T47D (cell line): ENCODE results near the gene DBN1.
"Not testable (repeated sequence)": the region's sequence is repeated elsewhere in the genome, so short reads cannot be mapped to it uniquely, and the experiment has no call there.

Experiments used
- DNase-seq, 2 experiments: peaks; one replicate each; pipeline versions ENCODE4 v3.0.0 to v3.0.0-alpha.2; 2011 to 2012; ENCODE audit warnings: low read depth in 1 of 2, low spot score in 1 of 2
- JUND ChIP-seq: IDR thresholded peaks from 2 replicates; pipeline ENCODE4 v1.6.1; 2012; ENCODE audit warnings: low read depth
- in situ Hi-C: cut with HindIII; loops from 2 replicates; pipeline ENCODE4 v1.10.0; 2016; ENCODE audit warnings: low sequenced_read_pairs, low pct_unique_long_range_greater_than_20kb

The DBN1 gene

DNA sequence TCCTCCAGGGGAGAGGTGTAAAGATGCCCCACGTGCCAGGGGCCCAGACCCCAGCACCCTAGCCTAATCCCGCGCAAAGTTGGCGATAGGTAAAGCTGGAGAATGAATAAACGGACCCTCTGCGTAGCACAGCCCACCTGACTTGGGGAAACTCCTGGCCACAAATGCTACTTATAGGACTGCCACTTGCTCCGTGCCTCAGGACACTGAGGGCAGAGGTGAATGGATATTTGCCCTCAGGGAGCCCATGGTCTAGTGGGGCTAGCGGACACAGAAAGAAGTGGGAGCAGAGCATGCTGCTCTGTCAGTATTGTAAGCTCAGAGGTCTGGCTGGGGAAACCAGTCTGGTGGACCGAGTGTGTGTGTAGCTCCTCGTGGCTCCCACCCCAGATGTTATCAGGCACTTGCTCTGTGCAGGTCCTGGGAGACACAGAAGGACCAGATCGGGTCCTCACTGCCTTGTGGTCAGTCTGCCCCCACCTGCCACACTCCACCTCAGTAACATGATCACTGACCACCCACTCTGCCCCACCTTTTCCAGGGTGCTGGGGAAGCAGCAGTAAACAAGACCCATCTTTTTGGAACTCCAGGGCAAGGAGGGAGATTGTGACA is 46.1 kb downstream of the DBN1 start:
- no peak for TF ChIP-seq JUND
- in situ Hi-C loops, result no loop called here
- DNase-seq, result peak; percentile 54 to 77

DNA sequence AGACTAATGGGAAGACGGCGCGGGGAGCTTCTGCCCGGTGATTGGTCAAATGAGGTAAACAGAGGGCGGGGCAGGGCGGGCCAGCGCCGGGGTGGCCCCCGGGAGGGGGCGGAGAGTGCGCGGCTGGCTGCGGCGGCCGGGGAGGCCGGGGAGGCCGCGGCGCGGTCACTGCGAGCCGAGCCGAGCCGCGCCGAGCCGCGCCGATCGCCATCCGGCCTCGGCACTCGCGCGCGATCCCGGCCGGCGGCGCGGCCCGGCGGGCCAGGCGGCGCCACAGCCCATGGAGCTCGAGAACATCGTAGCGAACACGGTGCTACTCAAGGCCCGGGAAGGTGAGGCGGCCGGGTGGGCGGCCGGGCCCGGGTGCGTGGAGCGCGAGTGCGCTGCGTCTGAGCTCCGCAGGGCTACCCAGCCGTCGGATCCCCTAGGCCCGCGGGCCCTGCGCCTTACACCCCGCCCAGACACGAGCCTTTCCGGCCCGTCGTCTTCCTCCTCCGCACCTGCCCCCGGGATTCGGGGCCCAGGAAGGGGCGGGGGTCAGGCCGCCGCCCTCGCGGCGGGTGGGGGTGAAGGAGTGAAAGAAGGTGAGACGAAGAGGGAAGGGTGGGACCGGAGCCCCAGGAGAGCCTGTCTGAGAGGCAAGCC is 46.7 kb downstream of the DBN1 start, which contains the start of gene GRK6:
GRK6 (plus strand) TSS at position 111 of the 645 bp plus-strand sequence; CDS start at position 281, 170 bp downstream.
- peak; percentile 51 to 61 for DNase-seq
- in situ Hi-C loops, result no loop called here
- TF ChIP-seq JUND, result no peak

DNA sequence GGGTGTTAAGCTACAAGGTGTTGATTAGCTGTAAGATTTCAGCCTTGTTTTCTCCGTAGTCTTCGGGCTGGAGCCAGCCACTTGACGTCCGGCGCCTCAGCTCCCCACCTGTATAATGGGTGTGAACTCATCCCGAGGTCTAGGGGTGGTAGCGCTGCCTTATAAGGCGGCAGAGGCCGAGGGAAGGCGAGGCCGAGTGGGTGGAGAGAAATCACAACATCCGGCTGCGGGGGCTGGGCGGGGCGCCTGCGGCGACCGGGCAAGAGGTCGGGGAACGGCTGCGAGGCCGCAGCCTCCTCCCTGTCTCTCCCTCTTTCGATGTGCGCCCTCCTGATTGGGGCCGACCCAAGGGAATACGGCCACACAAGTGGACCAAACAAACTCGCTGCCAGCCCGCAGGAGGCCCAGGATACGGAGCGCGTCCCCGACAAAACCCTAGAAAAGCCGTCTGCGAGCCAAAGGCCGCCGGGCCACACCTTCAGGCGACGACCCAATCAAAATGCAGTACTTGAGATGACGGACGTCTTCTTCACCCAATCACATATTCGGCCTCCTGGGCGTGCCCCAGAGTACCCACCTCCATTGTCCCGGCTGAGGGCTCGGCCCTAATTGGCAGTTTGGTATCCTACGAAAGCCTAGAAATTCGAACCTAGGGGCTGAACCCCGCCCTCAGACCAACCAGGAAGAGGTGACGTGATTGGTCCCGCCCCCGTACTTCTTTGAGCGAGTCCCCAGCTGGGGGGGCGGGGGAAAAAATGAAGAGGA is 47.5 kb downstream of the DBN1 start:
- in situ Hi-C loops, result no loop called here

DNA sequence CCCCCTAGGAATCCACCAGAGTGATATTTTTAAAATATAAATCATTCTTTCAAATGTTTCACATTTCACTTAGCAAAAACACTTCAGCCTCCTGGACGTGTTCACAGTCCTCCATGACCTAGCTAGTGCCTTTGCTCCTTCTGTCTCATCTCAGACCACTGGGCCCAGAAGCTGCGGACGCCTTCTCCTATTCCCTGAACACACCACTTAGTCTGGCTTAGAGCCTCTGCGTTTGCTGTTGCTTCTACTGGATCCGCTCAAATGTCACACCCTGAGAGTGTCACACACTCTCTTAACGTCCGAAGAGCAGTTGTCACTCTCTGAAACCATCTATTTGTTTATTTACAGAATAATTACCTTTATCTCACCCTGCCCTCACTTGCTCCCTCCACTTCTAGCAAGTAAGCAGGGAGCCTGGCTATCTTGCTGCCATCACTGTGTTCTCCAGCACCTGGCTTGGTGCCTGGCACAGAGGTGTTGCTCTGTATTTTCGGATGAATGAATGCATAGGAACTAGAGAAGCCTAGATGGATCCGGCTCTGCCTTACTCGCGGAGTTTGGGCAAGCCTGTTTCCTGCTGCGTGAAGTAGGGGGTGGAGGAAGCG is 48.1 kb downstream of the DBN1 start:
- DNase-seq, result no peak
- TF ChIP-seq JUND, result no peak
- in situ Hi-C loops, result no loop called here

More for the DNA sequence above, 47.5 kb downstream of the DBN1 start:
- DNase-seq, result peak; percentile 99 to 100
- TF ChIP-seq JUND, result no peak

DNA sequence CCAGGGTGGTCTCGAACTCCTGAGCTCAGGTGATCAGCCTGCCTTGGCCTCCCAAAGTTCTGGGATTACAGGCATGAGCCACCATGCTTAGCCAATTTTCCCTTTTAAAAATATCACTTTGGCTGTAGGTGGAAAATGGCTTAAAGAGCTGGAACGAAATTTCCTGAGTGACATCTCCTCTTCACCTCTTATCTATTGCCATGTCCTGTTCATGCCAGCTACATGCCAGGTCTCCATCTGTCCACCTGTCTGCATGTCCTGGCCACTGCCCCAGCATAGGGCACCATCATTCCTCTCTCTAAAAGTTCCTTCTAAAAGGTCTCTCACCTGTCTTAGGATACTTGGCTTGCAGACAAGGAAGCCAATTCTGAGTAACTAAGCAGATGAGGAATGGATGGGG is 49.8 kb downstream of the DBN1 start:
- DNase-seq, result no peak
- TF ChIP-seq JUND, result no peak
- in situ Hi-C loops, result no loop called here

DNA sequence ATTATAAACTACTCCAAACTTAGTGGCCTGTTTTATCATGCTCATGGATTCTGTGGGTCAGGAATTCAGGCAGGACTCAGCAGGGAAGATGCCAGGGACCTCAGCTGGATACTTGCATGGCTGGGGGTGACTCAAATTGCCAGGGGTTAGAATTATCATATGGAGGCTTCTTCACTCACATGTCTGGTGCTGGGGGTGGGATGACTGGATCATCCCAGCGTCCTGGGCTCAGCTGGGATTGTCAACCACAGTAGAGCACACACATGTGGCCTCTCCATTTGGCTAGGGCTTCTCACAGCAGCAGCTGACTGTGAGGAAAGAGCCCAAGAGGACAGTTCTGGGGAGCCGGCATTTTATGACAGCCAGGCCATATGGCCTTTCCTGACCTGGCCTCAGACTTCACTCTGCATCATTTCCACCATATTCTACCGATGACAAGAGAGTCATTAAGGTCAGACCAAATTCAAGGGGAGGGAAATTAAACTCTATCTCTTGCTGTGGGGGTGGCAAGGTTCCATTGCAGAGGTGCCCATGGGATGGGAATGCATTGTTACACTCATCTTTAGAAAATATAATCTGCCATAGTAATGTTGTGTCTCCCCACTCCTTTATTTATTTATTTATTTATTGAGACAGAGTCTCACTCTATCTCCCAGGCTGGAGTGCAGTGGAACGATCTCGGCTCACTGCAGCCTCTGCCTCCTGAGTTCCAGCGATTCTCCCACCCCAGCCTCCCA is 52.2 kb downstream of the DBN1 start:
- TF ChIP-seq JUND, result no peak
- DNase-seq, result no peak
- in situ Hi-C loops, result no loop called here

DNA sequence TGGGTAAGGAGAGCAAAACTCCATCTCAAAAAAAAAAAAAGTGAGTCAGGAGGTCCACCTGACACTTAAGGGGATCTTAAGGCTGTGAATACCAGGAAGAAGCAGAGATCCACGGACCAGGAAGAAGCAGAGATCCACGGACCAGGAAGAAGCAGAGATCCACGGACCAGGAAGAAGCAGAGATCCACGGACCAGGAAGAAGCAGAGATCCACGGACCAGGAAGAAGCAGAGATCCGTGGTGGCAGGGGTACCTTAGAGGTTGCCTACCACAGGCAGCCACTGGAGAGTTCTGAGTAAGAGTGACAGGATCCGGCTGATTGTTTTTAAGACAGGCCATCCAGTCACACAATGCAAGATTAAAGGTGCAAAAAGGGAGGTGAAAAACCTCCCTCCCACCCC is 53.0 kb downstream of the DBN1 start:
- DNase-seq, in situ Hi-C loops: not testable (repeated sequence)

DNA sequence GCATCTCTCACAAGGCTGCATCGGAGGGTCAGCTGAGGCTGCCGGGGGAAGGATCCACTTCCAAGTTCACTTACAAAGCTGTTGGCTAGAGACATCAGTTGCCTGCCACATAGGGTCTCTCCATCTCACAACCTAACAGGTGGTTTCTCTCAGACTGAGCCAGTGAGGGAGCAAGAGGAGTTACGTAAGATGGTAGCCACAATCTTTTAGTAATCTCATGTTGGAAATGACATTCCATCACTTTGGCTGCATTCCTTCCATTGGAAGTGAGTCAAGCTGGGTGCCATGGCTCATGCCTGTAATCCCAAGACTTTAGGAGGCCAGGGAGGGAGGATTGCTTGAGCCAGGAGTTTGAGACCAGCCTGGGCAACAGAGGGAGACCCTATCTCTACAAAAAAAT is 54.4 kb downstream of the DBN1 start:
- in situ Hi-C loops, result no loop called here
- TF ChIP-seq JUND, result no peak
- DNase-seq, result no peak

DNA sequence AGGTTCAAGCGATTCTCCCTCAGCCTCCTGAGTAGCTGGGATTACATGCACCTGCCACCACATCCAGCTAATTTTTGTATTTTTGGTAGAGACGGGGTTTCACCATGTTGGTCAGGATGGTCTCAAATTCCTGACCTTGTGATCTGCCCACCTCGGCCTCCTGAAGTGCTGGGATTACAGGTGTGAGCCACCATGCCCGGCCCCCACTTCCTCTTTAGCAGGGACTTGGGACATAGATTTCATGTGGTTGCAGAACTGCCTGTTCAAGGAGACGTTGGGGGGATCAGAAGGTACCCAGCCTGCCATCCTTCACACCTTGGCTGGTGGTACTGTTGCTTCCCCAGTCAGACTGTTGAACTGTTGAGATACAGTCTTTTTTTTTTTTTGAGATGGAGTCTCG is 56.4 kb downstream of the DBN1 start:
- DNase-seq, in situ Hi-C loops: not testable (repeated sequence)

DNA sequence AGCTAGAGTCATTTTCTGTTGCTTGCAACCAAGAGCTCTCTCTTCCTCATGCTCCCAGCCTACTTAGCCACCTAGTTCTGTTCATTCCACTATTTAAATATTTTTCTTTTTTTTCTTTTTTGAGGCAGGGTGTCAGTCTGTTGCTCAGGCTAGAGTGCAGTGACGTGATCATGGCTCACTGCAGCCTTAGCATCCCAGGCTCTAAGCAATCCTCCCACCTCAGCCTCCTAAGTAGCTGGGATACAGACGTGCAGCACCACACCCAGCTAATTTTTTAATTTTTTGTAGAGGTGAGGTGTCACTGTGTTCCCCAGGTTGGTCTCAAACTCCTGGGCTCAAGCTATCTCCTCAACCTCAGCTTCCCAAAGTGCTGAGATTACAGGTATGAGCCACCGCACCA is 59.0 kb downstream of the DBN1 start:
- TF ChIP-seq JUND, result no peak
- in situ Hi-C loops, result no loop called here
- no peak for DNase-seq

DNA sequence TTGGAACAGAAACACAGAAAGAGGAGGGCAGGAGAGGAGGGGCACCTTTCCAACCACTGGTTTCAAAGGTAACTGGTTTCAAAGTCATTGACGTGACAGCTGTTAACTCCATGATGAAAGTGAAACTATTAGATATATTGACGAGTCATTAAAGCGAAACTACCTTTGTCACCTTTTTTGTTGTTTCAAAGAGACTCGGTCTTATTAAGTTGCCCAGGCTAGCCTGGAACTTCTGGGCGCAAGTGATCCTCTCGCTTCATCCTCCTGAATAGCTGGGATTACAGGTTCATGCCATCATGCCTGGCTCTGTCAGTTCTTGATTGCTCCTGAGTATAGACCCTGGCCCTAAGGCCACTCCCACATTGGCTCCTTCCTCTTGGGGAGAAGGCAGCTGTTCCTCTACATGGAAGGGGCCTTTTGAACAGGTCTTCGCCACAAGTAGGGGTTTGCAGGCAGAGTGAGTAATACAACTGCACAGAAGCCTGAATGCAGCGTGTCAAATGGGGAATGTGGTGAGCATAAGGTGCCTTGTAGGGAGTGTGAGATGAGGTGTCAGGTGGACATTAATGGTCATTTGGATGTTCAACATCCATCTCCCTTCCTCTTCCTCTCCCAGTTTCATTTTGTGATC is 60.7 kb downstream of the DBN1 start:
- DNase-seq, result no peak
- no peak for TF ChIP-seq JUND
- in situ Hi-C loops, result no loop called here

DNA sequence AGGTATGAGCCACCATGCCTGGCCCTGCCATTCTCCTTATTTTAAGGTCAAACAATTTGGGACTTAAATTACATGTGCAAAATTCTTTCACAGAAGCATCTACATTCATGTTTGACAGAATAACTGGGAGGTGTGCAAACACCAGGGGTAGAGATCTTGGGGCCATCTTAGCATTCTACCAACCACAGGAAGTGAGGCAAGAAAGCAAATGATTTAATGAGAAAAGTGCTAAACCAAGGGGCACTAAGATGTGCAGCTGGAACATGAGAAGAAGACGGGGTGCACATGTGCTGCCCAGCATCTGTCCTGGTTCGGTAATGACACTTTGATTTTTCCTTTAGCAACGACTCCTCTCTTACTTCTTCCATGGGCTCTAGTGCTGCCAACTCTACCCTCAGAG is 62.9 kb downstream of the DBN1 start:
- in situ Hi-C loops, result no loop called here
- no peak for TF ChIP-seq JUND

More for the DNA sequence above, 62.9 kb downstream of the DBN1 start:
- no peak for DNase-seq
